HG03520 (cell line): ENCODE measurements around the gene RARA.

ENCODE experiments used
- ATAC-seq: cut with Tn5 transposase; IDR thresholded peaks from one replicate; pipeline ENCODE4 v1.9.1; 2021; ENCODE audit warnings: mild to moderate bottlenecking, moderate library complexity; ENCODE audit not compliant: unreplicated experiment

Gene RARA

DNA sequence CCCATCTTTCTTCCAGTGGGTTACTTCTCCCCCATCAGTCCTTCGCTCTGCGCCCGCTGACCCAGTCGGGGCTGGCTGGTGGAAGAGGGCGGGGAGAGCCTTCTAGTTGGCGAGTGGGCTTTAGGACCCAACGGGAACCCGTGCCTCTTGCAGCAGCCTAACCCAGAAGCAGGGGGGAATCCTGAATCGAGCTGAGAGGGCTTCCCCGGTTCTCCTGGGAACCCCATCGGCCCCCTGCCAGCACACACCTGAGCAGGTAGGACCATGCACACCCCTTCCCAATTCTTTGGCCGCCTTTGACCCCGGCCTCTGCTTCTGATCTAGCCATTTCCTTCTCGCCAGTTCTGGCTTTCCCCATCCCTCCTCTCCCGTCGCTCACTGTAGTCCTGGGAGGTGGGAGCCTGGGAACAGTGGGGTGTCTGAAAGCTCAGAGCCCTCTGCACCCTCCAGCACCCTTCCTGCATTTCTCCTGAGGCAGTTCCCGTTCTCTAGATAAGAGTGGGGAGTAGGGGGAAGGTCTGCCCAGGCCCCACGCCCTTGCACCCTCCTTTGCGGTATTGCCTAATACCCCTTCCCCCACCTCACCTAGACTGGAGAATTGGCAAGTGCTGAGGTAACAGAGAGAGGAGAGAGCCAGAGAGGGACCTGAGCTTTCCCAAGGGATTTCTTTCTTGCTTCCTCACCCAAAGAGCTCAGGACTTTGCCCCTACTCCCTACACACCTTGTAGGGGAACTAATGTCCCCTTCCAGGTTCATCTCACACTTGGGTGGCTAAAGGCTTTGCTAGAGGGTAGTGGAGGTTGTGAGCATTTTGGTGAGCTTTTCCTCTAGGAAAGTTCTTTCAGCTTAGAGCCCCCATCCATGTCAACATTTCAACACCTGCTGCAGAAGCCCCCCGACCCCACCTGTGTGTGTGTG lies at the start of gene RARA:
RARA (plus strand) TSS at position 150 of the 918 bp plus-strand sequence. CDS start 22,039 bp downstream, outside the sequence.
- ATAC-seq = no peak

DNA sequence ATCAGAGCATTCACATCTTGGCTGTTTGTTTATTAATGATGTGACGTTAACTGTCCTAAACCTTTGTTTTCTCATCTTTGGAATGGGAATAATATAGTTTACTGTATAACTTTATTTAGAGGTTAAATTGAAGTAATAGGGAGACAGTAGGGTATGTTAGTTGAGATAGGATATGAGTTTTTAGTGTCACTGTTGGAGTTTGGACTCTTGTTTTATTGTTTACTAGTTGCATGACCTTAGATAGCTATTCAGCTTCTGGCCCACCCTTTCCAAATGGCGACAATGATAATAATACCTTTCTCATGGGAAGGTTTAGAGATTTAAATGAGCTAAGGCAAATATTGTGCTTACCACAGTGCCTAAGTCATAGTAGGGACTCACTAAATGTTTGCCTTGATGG lies 49.5 kb upstream of the RARA start:
- no peak for ATAC-seq

DNA sequence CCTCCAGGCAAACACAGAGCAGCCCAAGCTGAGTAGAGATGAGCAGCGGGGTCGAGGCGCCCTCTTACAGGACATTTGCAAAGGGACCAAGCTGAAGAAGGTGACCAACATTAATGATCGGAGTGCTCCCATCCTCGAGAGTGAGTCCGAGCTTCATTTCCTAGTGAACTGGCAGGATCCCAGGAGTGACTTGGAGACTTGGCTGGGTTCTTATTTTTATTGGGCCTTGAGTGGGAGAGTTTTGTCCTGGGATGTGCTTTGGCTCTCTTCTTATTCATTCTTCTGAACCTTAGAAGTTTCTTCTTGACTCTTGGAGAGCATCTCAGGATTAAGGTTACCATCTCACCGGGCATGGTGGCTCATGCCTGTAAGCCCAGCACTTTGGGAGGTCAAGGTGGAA lies 48.5 kb upstream of the RARA start:
- no peak for ATAC-seq

DNA sequence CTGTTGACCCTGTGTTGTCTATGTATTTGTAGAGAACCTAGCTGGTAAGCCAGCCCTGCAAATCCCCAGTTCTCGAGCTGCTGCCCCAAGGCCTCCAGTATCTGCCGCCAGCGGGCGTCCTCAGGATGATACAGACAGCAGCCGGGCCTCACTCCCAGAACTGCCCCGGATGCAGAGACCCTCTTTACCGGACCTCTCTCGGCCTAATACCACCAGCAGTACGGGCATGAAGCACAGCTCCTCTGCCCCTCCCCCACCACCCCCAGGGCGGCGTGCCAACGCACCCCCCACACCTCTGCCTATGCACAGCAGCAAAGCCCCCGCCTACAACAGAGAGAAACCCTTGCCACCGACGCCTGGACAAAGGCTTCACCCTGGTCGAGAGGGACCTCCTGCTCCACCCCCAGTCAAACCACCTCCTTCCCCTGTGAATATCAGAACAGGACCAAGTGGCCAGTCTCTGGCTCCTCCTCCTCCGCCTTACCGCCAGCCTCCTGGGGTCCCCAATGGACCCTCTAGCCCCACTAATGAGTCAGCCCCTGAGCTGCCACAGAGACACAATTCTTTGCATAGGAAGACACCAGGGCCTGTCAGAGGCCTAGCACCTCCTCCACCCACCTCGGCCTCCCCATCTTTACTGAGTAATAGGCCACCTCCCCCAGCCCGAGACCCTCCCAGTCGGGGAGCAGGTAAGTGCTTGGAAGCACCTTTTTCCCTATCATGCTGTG lies 44.4 kb upstream of the RARA start:
- no peak for ATAC-seq

DNA sequence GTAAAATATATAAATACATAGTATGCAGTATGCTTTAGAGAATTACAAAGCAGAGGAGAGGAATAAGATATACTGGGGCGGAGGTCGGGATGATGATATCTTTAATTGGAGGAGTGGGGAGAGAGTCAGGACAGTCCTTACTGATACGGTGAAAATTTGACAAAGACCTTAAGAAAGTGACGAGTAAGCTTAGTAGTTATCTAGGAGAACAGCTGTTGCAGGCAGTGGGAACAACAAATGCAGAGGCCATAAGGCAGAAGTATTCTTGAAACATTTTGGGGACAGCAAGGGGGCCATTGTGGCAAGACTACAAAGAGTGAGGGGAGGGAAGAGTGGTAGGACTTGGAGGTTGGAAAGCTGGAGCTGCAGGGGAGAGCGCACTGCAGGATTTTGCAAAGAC lies 43.6 kb upstream of the RARA start:
- no peak for ATAC-seq

DNA sequence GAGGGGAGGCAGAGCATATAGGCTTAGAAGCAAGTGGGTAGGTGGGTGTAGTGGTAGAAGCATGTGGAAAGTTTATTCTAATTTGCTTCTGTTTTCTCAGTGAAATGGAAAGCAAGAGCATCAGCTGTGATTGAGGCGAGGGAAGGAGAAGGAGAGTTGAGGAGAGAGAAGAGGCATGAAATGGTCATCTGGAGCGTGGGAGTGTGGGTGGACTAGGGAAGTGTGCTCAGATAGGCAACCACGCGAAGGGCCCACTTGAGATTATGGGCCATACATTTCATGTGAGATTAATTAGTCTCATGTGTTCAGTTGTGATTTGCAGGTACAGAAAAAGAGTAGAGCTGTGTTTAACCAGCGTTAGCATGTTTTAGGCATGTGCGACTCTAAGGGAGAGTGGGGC lies 42.1 kb upstream of the RARA start:
- ATAC-seq = no peak

DNA sequence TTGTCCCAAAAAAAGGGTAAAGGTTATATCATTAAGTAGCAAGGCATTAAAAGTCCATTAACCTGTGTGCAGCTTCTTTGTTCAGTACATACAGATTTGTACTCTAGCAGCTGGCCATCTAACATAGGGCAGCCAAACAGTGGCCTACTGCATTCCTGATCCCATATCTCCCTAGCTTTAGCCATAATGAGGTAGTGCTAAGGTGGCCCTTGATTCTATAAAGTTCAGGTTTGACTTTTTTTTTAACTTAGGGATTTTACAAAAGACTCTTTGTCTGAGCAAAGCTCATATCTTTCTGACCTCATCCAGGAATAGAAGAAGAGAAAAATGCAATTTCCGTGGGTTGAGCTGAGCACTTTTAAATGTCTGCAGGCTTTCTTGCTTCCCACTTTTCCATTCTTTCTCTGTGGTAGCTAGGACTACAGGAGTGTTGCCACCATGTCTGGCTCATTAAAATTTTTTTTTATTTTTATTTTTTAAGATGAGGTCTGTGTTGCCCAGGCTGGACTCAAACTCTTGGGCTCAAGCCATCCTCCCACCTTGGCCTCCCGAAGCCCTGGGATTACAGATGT lies 40.8 kb upstream of the RARA start:
- no peak for ATAC-seq

DNA sequence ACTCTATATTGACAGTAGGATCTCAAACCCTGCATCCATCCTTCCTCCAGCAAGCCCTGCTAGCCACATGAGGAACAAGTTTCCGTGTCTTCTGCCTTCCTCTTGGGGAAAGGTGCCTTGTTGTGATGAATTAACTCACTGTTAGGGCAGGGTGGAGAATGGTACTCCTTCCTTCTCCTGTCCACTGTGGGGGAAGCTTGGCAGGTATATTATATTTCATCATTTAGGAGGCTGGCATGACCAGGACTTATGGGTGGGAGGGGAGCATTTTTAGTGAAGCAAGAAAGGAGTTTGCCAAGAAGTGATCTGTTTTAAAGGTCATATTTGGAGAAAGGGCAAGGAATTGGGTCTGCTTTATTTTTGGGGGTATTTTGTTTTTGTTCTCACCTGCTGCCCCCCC lies 30.6 kb upstream of the RARA start:
- no peak for ATAC-seq

DNA sequence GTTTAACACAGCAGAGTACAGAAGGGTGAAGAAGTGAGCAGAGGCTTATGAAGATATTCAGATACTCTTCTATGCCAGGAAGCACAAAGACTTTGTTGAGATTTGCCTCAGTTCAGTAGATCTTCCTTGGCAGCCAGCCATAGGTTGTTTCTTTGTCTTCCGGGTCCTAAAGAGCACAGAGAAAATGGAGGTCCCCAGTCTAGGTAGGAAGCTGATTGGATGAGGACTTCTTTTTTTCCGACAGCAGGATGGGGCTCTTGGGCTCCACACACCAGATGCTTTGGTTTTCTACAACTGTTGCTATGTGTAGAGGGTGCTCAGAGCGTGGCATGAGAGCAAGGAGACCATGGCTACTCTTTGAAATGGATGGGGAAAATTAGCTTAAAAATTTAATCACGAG lies 29.6 kb upstream of the RARA start:
- ATAC-seq = no peak

DNA sequence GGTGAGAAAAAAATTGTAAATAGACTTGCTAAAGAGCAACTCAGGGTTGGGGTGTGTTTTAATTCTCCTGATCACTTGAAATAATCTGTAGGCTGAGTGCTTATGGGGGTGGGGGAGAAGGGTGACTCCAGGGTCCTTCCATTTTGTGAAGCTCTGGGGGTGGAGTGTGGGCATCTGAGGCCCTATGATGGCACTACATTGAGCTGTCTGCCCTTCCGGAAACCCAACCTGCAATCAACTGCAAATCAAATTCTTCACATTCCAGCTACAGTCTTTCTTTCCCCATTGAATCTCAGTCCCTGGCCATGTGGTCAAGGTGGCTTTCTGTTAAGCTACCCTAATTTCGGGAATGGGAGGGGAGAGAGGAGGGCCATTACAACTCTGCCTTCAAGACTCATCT lies 27.3 kb upstream of the RARA start:
- no peak for ATAC-seq

DNA sequence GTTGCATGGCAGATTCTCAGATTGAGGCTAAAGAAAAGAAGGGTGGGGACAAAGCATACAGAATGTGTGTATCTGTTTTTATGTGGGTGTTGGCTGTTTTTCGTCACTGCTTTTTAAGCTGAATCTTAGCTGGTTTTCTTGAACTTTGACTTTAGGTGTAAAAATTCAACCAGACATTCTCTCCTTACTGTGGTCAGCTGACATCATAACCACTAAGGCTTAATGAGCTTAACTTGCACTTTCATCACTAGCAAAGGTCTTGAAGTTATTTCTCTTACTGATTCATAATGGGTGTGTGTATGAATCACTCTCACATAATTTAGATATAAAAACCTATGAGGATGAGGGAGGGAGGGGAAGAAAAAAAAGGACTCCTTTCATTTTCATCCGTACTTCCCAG lies 25.3 kb upstream of the RARA start:
- no peak for ATAC-seq

DNA sequence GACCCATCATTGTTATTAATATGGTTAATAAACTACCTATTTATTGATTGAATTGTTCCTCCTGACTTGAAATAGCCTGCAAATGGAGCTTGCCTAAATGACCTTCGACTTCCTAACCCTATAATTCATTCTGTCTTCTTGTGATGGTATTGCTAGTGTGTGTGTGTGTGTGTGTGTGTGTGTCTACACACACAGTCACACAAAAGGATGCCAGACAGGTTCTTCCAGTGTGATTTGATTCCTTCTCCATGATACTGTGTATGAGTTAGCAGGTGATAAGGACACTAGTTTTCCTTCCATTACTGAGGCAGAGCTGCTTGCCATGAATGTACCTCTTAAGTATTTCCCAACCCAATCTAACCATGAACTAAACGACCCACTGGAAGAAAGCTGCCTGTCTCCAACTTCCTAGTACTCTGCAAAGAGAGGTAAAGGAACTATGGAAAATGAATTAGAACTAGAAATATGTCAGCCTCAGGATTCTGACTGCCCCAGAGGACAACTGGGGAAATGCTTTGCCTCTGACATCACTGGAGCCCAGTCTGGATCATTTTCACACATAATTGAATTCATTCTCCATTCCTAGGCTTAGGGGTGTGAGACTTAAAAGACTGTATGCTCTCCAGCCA lies 24.8 kb upstream of the RARA start:
- no peak for ATAC-seq

DNA sequence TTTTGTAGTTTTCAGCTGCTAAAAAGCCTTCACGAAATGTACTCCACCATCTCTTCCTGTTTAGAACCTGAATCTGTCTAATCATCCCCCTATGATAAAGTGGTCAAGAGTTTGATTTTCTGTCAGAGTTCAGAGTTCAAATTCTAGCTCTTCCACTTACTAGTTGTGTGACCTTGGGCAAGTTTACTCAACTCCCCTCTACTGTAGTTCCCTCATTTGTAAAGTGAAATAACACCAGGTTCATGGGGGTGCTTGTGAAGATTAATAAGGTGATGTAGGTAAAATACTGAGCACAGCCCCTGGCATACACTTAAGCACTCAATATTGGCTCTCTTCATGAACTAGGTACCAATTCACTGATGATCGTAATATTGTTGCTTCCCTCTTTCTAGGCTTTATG lies 22.5 kb upstream of the RARA start:
- ATAC-seq = no peak

DNA sequence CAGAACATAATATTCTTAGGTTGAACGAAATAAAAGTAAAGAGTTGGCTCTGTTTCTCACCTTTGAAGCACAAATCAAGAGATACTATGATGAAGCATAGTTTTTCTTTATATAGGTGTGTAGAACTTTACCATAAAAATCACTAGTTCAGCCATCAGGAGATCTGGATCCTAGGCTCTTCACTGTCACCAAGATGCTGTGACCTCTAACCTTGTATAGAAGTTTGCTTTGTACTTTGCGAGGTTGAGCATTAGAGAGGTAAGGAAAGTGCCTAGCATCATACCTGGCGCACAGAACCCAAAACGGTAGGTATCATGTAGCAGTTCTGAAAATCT lies 21.9 kb upstream of the RARA start:
- ATAC-seq = no peak

DNA sequence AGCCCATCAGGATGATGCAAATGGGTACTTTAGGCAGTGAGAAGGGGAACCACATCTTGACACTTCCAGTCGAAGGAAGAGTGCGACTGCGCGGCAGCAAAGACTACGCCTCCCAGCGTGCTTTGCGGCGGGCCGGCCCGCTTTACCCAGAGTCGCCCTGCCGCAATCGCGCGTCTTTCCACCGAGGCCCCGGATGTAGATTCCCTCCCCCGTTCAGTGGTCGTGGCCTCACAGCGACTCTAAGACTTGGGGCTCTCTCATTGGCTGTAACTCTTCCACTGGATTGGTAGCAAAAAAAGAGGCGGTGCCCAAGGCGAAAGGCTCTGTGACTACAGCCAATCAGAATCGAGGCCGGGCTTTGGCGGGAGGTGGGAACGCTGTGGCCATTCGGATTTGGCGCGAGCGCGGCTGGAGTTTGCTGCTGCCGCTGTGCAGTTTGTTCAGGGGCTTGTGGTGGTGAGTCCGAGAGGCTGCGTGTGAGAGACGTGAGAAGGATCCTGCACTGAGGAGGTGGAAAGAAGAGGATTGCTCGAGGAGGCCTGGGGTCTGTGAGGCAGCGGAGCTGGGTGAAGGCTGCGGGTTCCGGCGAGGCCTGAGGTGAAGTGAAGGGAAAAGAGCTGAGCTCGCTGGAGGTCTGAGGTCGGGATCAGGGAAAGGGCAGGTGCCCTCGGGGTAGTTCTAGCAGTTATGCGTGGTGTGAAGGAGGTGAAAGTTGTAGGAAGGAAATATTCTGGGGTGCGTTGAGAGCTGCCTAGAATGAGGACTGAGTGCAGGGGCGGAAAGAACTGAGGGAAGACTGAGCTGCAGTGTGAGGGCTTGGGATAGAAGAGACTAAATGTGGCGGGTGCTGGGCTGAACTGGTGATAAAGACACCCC lies 21.2 kb upstream of the RARA start, which contains the start of gene CDC6:
CDC6 (plus strand) TSS at position 386 of the 876 bp plus-strand sequence. CDS start 1,542 bp downstream, outside the sequence.
- ATAC-seq = peak; percentile 93

DNA sequence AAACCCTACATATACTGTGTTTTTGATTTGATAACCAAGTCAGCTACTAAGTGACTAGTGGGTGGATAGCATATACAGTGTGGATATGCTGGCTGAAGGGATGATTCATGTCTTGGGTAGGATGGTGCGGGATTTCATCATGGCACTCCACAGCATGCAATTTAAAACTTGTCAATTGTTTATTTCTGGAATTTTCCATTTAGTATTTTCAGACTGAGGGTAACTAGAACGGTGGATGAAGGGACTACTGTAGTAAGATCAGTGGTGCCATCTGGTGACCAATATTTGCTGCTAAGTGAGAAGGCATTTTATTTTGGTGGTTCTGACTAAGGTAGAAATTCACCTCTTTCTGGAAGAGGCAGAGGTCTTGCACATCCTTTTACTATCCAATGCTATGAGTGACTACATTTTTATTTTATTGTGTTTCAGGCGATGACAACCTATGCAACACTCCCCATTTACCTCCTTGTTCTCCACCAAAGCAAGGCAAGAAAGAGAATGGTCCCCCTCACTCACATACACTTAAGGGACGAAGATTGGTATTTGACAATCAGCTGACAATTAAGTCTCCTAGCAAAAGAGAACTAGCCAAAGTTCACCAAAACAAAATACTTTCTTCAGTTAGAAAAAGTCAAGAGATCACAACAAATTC lies 18.2 kb upstream of the RARA start:
- ATAC-seq = no peak

DNA sequence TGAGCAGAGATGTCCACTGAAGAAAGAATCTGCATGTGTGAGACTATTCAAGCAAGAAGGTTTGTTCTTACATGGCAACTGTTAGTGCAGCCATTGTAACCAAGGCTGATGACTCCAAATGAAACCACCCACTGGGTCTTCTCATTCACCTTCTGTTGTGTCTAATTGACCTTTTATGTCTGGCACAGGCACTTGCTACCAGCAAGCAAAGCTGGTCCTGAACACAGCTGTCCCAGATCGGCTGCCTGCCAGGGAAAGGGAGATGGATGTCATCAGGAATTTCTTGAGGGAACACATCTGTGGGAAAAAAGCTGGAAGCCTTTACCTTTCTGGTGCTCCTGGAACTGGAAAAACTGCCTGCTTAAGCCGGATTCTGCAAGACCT lies 17.7 kb upstream of the RARA start:
- ATAC-seq = no peak

DNA sequence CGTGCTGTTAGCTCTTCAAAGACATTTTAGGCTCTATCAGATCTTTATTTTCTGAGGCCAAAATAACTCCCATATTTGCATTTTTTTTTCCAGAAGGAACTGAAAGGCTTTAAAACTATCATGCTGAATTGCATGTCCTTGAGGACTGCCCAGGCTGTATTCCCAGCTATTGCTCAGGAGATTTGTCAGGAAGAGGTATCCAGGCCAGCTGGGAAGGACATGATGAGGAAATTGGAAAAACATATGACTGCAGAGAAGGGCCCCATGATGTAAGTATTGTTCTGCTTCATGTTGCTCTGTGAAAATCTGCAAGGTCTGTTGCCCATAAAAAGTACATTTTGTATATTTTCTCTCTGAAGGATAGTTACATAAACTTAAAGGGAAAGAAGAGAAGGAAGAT lies 15.6 kb upstream of the RARA start:
- ATAC-seq = no peak

DNA sequence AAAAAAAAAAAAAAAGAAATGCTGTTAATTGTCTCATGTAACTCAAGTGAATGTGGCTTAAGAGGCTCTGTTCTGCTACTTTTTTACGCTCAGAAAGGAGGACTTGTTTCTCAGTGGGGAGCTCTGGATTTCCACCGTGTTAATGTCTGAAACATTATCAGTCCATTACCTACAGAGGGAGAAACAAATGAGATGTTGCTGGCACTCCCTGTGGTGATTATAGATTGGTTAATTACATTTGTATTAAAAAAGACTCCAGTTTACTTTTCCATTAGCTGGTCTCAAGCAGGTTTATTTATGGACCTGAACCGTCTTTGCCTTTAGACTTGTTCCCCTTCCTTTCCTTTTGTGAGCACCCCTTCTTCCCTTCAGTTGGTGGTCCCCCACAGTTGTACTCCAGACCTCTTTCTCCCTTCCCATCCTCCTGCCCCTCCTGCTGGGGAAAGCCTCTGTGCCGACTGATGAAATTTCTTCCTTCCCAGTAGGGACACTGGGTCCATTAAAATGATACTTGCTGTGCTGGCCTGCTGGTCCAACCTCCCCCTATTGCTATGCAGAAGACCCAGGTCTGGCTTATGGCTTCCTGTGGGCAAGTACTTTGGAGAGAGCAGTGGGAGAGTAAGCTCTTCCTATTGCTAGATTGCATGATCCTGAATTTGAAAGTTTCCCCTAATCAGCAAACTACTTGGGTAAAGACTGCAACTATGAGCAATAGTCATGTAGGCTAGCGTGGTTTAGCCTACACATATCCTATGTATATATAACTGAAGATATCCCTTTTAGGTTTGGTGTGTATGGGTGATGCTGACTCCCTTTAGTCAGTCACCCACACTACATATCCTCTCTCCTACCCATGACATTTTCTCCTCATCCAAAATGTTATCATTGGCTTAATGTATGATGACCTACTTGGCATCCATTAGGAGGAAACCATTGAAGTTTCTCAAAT lies 13.2 kb upstream of the RARA start:
- ATAC-seq = no peak
